Keratinocyte (primary cell): ENCODE data around the gene FGF22. TPM values are rescaled to one million over a fixed set of nuclear protein-coding genes. Genes with fewer than 3 reads are reported as not detected.

Experiments
- DNase-seq: peaks from one replicate; pipeline ENCODE4 v3.0.0-alpha.2; 2011; ENCODE audit warnings: low read depth, missing footprints, low spot score
- FAIRE-seq: peaks from 2 replicates; lab custom pipeline; 2011; peaks lifted over from hg19 to GRCh38; lab: Jason Lieb, UNC
- H2AFZ ChIP-seq: 2 replicates; pipeline ENCODE4 v1.6.0; 2012; ENCODE audit warnings: low read length, control low read depth, inconsistent platforms; ENCODE audit not compliant: control insufficient read depth
- H3K27ac ChIP-seq: 2 replicates; pipeline ENCODE4 v1.5.1; 2011; ENCODE audit warnings: low read length; ENCODE audit not compliant: control insufficient read depth, insufficient read depth
- H3K27me3 ChIP-seq: 3 replicates; pipeline ENCODE4 v1.6.0; 2011; ENCODE audit warnings: low read length; ENCODE audit not compliant: control insufficient read depth, insufficient read depth; ENCODE audit errors: extremely low read depth
- H3K36me3 ChIP-seq, 2 experiments: 2 replicates in 1 of 2; 3 replicates in 1 of 2; pipeline ENCODE4 v1.5.1; 2011; ENCODE audit warnings: low read length in 2 of 2, mild to moderate bottlenecking in 1 of 2; ENCODE audit not compliant: control insufficient read depth in 2 of 2, insufficient read depth in 2 of 2; ENCODE audit errors: extremely low read depth in 1 of 2
- H3K4me1 ChIP-seq: 3 replicates; pipeline ENCODE4 v1.5.1; 2011; ENCODE audit warnings: low read length; ENCODE audit not compliant: control insufficient read depth, insufficient read depth; ENCODE audit errors: extremely low read depth
- H3K4me2 ChIP-seq: 3 replicates; pipeline ENCODE4 v1.6.0; 2011; ENCODE audit warnings: low read depth, low read length; ENCODE audit not compliant: control insufficient read depth, insufficient read depth; ENCODE audit errors: extremely low read depth
- H3K4me3 ChIP-seq, 3 experiments: fragments of 200-600 bp in 1 of 3; sonication (generic) in 1 of 3; 2 replicates in 2 of 3; 3 replicates in 1 of 3; pipeline ENCODE4 v1.5.1; 2011 to 2016; ENCODE audit warnings: low read length in 3 of 3, mild to moderate bottlenecking in 3 of 3, control low read depth in 2 of 3, inconsistent platforms in 1 of 3, low read depth in 1 of 3, mixed read lengths in 1 of 3, mixed run types in 1 of 3, moderate library complexity in 1 of 3; ENCODE audit not compliant: control insufficient read depth in 2 of 3, insufficient read depth in 2 of 3; ENCODE audit errors: extremely low read depth in 1 of 3
- H3K79me2 ChIP-seq: 2 replicates; pipeline ENCODE4 v1.6.0; 2012; ENCODE audit warnings: low read length; ENCODE audit not compliant: control insufficient read depth, insufficient read depth
- H3K9ac ChIP-seq: 3 replicates; pipeline ENCODE4 v1.6.0; 2011; ENCODE audit warnings: low read length; ENCODE audit not compliant: control insufficient read depth, insufficient read depth; ENCODE audit errors: extremely low read depth
- H3K9me1 ChIP-seq: 3 replicates; pipeline ENCODE4 v1.6.0; 2011; ENCODE audit warnings: low read length; ENCODE audit not compliant: control insufficient read depth, insufficient read depth; ENCODE audit errors: extremely low read depth
- H3K9me3 ChIP-seq: 2 replicates; pipeline ENCODE4 v1.5.1; 2012; ENCODE audit warnings: low read depth, low read length; ENCODE audit not compliant: control insufficient read depth
- H4K20me1 ChIP-seq: 3 replicates; pipeline ENCODE4 v1.6.0; 2011; ENCODE audit warnings: low read length; ENCODE audit not compliant: control insufficient read depth, insufficient read depth; ENCODE audit errors: extremely low read depth
- CTCF ChIP-seq, 3 experiments: IDR thresholded peaks in 1 of 3; conservative IDR thresholded peaks in 1 of 3; optimal IDR thresholded peaks in 1 of 3; 2 replicates in 2 of 3; 3 replicates in 1 of 3; pipeline versions ENCODE3 to v1.5.1; 2011; ENCODE audit warnings: low read length in 3 of 3, mild to moderate bottlenecking in 3 of 3, moderate library complexity in 2 of 3, control low read depth in 1 of 3, inconsistent platforms in 1 of 3; ENCODE audit not compliant: insufficient read depth in 2 of 3; ENCODE audit errors: extremely low read depth in 1 of 3
- EZH2 ChIP-seq: IDR thresholded peaks from one replicate; pipeline ENCODE4 v1.6.1; 2012; ENCODE audit warnings: inconsistent platforms, mild to moderate bottlenecking, low read length, moderate library complexity
- dilution Hi-C: fragments of 300-500 bp; cut with MboI; formaldehyde crosslinking; loops from one replicate; pipeline ENCODE4 v1.7.0; 2020; ENCODE audit warnings: low sequenced_read_pairs; ENCODE audit not compliant: extremely low pct_ligation_motif_present
- polyA plus RNA-seq, 5 experiments: library from polyadenylated mRNA; depleted of rRNA in 3 of 5; stranded (reverse) in 3 of 5; stranded (forward) in 1 of 5; unstranded in 1 of 5; fragments of >200 nt; gene quantifications; 1 replicate in 1 of 5; 2 replicates in 3 of 5; 3 replicates in 1 of 5; pipeline versions ENCODE4 v1.2.1 to v1.2.3, GENCODE V29; 2011 to 2012; ENCODE audit warnings: missing spikeins in 2 of 5, low read depth in 1 of 5, low replicate concordance in 1 of 5

Gene FGF22
- polyA plus RNA-seq, 1 donor (not counting 4 experiments of a cell fraction or from before 2014, with no cell fraction given), result not detected

- H3K4me1 ChIP-seq, result no peaks in the 10 kb centered on the region
- TF ChIP-seq EZH2 (no peak), CTCF (optimal IDR thresholded peaks at IDR 0.05 in 1 of 3, IDR thresholded peaks at IDR 0.05 in 1 of 3, conservative IDR thresholded peaks at IDR 0.05 in 1 of 3; ENCODE audit: extremely low read depth in 1 of 3, insufficient read depth in 2 of 3, low read length in 3 of 3) (no peak)
- H3K36me3 ChIP-seq, result peaks cover 26 to 34% of the 10 kb centered on the region in 2 experiments
- no peak overlapping the region for H3K9ac ChIP-seq
- FAIRE-seq (no peak), DNase-seq (no peak)
- H3K27me3 ChIP-seq, result no peaks in the 10 kb centered on the region
- H3K27ac ChIP-seq, result no peak overlapping the region
- dilution Hi-C loops, result no loop called here
- H4K20me1 ChIP-seq, result peaks cover 30% of the 10 kb centered on the region
- H3K4me3 ChIP-seq, result no peak overlapping the region
- no peak overlapping the region for H2AFZ ChIP-seq
- H3K9me1 ChIP-seq, result no peaks in the 10 kb centered on the region
- H3K9me3 ChIP-seq, result no peaks in the 10 kb centered on the region
- H3K79me2 ChIP-seq, result peaks cover 51% of the 10 kb centered on the region
- H3K4me2 ChIP-seq, result no peak overlapping the region
Observed at GRCh38 chr19:650121-650520, 10.4 kb downstream of the FGF22 start.

GRCh38 chr19:651114-651818 lies 11.6 kb downstream of the FGF22 start:
- dilution Hi-C loops, result no loop called here
- H3K4me3 ChIP-seq, result no peak overlapping the region
- H3K27ac ChIP-seq, result no peak overlapping the region
- no peak overlapping the region for H3K9ac ChIP-seq
- FAIRE-seq (no peak), DNase-seq (no peak)
- H3K9me1 ChIP-seq, result no peaks in the 10 kb centered on the region
- H2AFZ ChIP-seq, result no peak overlapping the region
- no peak for TF ChIP-seq CTCF (optimal IDR thresholded peaks at IDR 0.05 in 1 of 3, IDR thresholded peaks at IDR 0.05 in 1 of 3, conservative IDR thresholded peaks at IDR 0.05 in 1 of 3; ENCODE audit: extremely low read depth in 1 of 3, insufficient read depth in 2 of 3, low read length in 3 of 3)
- TF ChIP-seq EZH2, result no peak
- H3K36me3 ChIP-seq, result peaks cover 28 to 41% of the 10 kb centered on the region in 2 experiments
- H3K79me2 ChIP-seq, result peaks cover 63% of the 10 kb centered on the region
- H4K20me1 ChIP-seq, result peaks cover 35% of the 10 kb centered on the region
- no peaks in the 10 kb centered on the region for H3K4me1 ChIP-seq
- no peaks in the 10 kb centered on the region for H3K27me3 ChIP-seq
- no peaks in the 10 kb centered on the region for H3K9me3 ChIP-seq
- no peak overlapping the region for H3K4me2 ChIP-seq
